Ishikawa (cell line): ENCODE measurements around the gene ITLN2.

Experiments used
- CEBPB ChIP-seq: IDR thresholded peaks from 2 replicates; pipeline ENCODE4 v1.6.1; 2012
- CREB1 ChIP-seq: IDR thresholded peaks from 2 replicates; pipeline ENCODE4 v1.6.1; 2012; ENCODE audit warnings: low read depth
- EP300 ChIP-seq: IDR thresholded peaks from 2 replicates; pipeline ENCODE4 v1.6.1; 2012; ENCODE audit warnings: borderline replicate concordance
- MAX ChIP-seq: IDR thresholded peaks from 2 replicates; pipeline ENCODE4 v1.6.1; 2012
- TAF1 ChIP-seq: IDR thresholded peaks from 2 replicates; pipeline ENCODE4 v1.6.1; 2012; ENCODE audit warnings: low read depth, mild to moderate bottlenecking
- TCF12 ChIP-seq: IDR thresholded peaks from 2 replicates; pipeline ENCODE4 v1.6.1; 2012; ENCODE audit warnings: low read depth
- TEAD4 ChIP-seq: IDR thresholded peaks from 2 replicates; pipeline ENCODE4 v1.6.1; 2012
- YY1 ChIP-seq: IDR thresholded peaks from 2 replicates; pipeline ENCODE4 v1.6.1; 2012; ENCODE audit warnings: low read depth

- no peak for TF ChIP-seq EP300
- TF ChIP-seq MAX: no peak
- no peak for TF ChIP-seq TAF1
- TF ChIP-seq TEAD4: no peak
- no peak for TF ChIP-seq CREB1
- TF ChIP-seq CEBPB: no peak
- no peak for TF ChIP-seq TCF12
- no peak for TF ChIP-seq YY1
Measured at GRCh38 chr1:160949881-160950280, 4.7 kb downstream of the ITLN2 start.
